HG03571 (cell line): Measurements from ENCODE around the gene SLFN11.
"Not testable (repeated sequence)": the region's sequence is repeated elsewhere in the genome, so short reads cannot be mapped to it uniquely, and the experiment has no call there.

Experiments
- ATAC-seq: cut with Tn5 transposase; IDR thresholded peaks from one replicate; pipeline ENCODE4 v1.9.1; 2021; ENCODE audit not compliant: unreplicated experiment

SLFN11 gene

GRCh38 chr17:35312346-35312745, 61.1 kb downstream of the SLFN11 start:
- ATAC-seq: no peak

GRCh38 chr17:35309345-35309744, 64.1 kb downstream of the SLFN11 start:
- ATAC-seq: not testable (repeated sequence)
